Measurements from ENCODE around the gene ADARB2.

Gene ADARB2

GRCh38 chr10:1425879-1426278 is 311.4 kb downstream of the ADARB2 start:
- no peak for TF ChIP-seq CTCF (IDR thresholded peaks at IDR 0.05; ENCODE audit: insufficient read depth, low read length)
- no peak for TF ChIP-seq SPI1 (IDR thresholded peaks at IDR 0.05; ENCODE audit: borderline replicate concordance, low read depth)
- TF ChIP-seq GABPA (IDR thresholded peaks at IDR 0.05; ENCODE audit: low read depth) = no peak
- no peaks in the 10 kb centered on the region for H3K27me3 ChIP-seq (ENCODE audit: insufficient read depth, poor library complexity, severe bottlenecking)
- H3K4me3 ChIP-seq (replicated peaks; ENCODE audit: insufficient read depth, low read length) = no peak overlapping the region
- no peak overlapping the region for H3K27ac ChIP-seq (replicated peaks)
- no peak for DNase-seq (ENCODE audit: low read depth in 1 of 2, low spot score in 1 of 2)

DNA sequence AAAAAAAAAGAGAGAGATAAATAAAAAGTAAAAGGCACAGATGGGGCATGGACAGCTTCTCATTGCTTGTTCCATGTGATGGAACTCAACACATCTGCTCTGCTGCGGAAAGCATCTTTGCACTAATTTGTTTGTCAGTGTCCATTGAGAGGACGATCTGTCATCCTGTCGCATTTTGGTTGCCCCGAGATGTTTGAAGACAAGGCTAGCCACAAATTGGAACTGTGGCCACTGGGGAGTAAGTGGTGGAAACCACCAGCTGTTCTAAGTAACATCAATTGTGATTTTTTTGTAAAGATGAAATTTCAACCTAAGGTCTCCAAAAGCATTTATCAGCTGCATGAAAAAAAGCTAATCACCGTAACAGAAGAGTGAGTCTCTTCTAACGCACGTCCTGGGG is 312.7 kb downstream of the ADARB2 start:
- H3K4me3 ChIP-seq (replicated peaks; ENCODE audit: insufficient read depth, low read length) = no peak overlapping the region
- H3K27me3 ChIP-seq (ENCODE audit: insufficient read depth, poor library complexity, severe bottlenecking) = no peaks in the 10 kb centered on the region
- DNase-seq (ENCODE audit: low read depth in 1 of 2, low spot score in 1 of 2) = no peak
- H3K27ac ChIP-seq (replicated peaks) = no peak overlapping the region
- TF ChIP-seq SPI1 (IDR thresholded peaks at IDR 0.05; ENCODE audit: borderline replicate concordance, low read depth) = no peak
- TF ChIP-seq CTCF (IDR thresholded peaks at IDR 0.05; ENCODE audit: insufficient read depth, low read length) = no peak
- TF ChIP-seq, protein P1, sequence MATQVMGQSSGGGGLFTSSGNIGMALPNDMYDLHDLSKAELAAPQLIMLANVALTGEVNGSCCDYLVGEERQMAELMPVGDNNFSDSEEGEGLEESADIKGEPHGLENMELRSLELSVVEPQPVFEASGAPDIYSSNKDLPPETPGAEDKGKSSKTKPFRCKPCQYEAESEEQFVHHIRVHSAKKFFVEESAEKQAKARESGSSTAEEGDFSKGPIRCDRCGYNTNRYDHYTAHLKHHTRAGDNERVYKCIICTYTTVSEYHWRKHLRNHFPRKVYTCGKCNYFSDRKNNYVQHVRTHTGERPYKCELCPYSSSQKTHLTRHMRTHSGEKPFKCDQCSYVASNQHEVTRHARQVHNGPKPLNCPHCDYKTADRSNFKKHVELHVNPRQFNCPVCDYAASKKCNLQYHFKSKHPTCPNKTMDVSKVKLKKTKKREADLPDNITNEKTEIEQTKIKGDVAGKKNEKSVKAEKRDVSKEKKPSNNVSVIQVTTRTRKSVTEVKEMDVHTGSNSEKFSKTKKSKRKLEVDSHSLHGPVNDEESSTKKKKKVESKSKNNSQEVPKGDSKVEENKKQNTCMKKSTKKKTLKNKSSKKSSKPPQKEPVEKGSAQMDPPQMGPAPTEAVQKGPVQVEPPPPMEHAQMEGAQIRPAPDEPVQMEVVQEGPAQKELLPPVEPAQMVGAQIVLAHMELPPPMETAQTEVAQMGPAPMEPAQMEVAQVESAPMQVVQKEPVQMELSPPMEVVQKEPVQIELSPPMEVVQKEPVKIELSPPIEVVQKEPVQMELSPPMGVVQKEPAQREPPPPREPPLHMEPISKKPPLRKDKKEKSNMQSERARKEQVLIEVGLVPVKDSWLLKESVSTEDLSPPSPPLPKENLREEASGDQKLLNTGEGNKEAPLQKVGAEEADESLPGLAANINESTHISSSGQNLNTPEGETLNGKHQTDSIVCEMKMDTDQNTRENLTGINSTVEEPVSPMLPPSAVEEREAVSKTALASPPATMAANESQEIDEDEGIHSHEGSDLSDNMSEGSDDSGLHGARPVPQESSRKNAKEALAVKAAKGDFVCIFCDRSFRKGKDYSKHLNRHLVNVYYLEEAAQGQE (IDR thresholded peaks at IDR 0.05; ENCODE audit: insufficient replicate concordance, low read depth) = no peak
- no peak for TF ChIP-seq POLR2AphosphoS5 (IDR thresholded peaks at IDR 0.05; ENCODE audit: low read depth)

- no peak overlapping the region for H3K4me3 ChIP-seq (replicated peaks; ENCODE audit: insufficient read depth, low read length)
- TF ChIP-seq, protein P1 (IDR thresholded peaks at IDR 0.05; ENCODE audit: insufficient replicate concordance, low read depth) = no peak
- TF ChIP-seq CTCF (IDR thresholded peaks at IDR 0.05; ENCODE audit: insufficient read depth, low read length) = no peak
- no peak for TF ChIP-seq POLR2AphosphoS5 (IDR thresholded peaks at IDR 0.05; ENCODE audit: low read depth)
- no peak for TF ChIP-seq GABPA (IDR thresholded peaks at IDR 0.05; ENCODE audit: low read depth)
- TF ChIP-seq SPI1 (IDR thresholded peaks at IDR 0.05; ENCODE audit: borderline replicate concordance, low read depth) = no peak
- H3K27ac ChIP-seq (replicated peaks) = no peak overlapping the region
- H3K27me3 ChIP-seq (ENCODE audit: insufficient read depth, poor library complexity, severe bottlenecking) = no peaks in the 10 kb centered on the region
- no peak for DNase-seq (ENCODE audit: low read depth in 1 of 2, low spot score in 1 of 2)
Observed at GRCh38 chr10:1423676-1424253, 313.6 kb downstream of the ADARB2 start.

DNA sequence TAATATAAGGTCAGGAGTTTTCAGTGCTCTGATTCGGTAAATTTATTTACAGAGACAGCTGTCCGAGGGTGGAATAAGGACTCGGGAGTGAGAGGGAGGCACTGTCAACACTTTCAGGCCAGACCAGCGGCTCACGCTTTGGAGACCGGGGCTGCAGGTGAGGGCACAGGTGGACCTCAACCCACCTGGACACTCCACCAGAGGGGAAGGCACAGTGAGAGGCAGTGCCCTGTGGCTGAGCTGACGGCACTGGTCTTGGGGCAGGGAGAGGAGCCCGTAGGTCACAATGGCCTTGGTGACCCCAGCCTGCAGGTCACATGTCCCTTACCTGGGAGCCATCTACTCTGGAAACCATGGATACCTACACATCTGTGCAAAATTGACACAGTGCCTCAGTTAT is 315.1 kb downstream of the ADARB2 start:
- no peaks in the 10 kb centered on the region for H3K27me3 ChIP-seq (ENCODE audit: insufficient read depth, poor library complexity, severe bottlenecking)
- no peak overlapping the region for H3K27ac ChIP-seq (replicated peaks)
- no peak for DNase-seq (ENCODE audit: low read depth in 1 of 2, low spot score in 1 of 2)
- H3K4me3 ChIP-seq (replicated peaks; ENCODE audit: insufficient read depth, low read length) = no peak overlapping the region
- TF ChIP-seq GABPA (IDR thresholded peaks at IDR 0.05; ENCODE audit: low read depth) (no peak), POLR2AphosphoS5 (IDR thresholded peaks at IDR 0.05; ENCODE audit: low read depth) (no peak), CTCF (IDR thresholded peaks at IDR 0.05; ENCODE audit: insufficient read depth, low read length) (no peak), SPI1 (IDR thresholded peaks at IDR 0.05; ENCODE audit: borderline replicate concordance, low read depth) (no peak)
- TF ChIP-seq, protein P1 (IDR thresholded peaks at IDR 0.05; ENCODE audit: insufficient replicate concordance, low read depth) = no peak

All from HL-60 (cell line).